ENCODE data around the gene LENG8.

Gene LENG8

GRCh38 chr19:54453921-54454780 lies 5.2 kb downstream of the LENG8 start:
- no CpG with 5 or more reads among the region's 31 CpGs for WGBS, 2 donors (ENCODE audit: extremely low coverage in 2 of 2, insufficient read length in 2 of 2, insufficient replicate concordance in 1 of 2)
- H3K79me1 ChIP-seq (ENCODE audit: low read depth, low read length), result peaks cover 41% of the 10 kb centered on the region
- H2BK120ac ChIP-seq (ENCODE audit: low read depth, low read length), result no peak overlapping the region
- H3K36me3 ChIP-seq (replicated peaks in 1 of 2; ENCODE audit: control insufficient read depth in 2 of 2, insufficient read depth in 2 of 2, low read length in 2 of 2), result peaks cover 80 to 90% of the 10 kb centered on the region in 2 donors
- no peak overlapping the region for H2BK15ac ChIP-seq (ENCODE audit: low read length)
- H3K27ac ChIP-seq (replicated peaks; ENCODE audit: low read length), result no peak overlapping the region
- H3K4me3 ChIP-seq (ENCODE audit: low read length in 2 of 2), result peak overlapping the region in 1 of 2 donors; percentile 11
- H3K9ac ChIP-seq (ENCODE audit: low read depth, low read length, poor library complexity), result no peak overlapping the region
- peaks cover 0 to 4% of the 10 kb centered on the region in 2 donors for H3K4me1 ChIP-seq (ENCODE audit: control insufficient read depth in 2 of 2, insufficient read depth in 1 of 2, low read depth in 1 of 2, low read length in 2 of 2)
- H2BK12ac ChIP-seq (ENCODE audit: low read length), result no peak overlapping the region
- H3K9me3 ChIP-seq (replicated peaks in 1 of 2; ENCODE audit: control insufficient read depth in 2 of 2, insufficient read depth in 1 of 2, low read depth in 1 of 2, low read length in 2 of 2), result no peaks in the 10 kb centered on the region
- H3K4ac ChIP-seq (ENCODE audit: low read length), result no peak overlapping the region
- no peak overlapping the region for H3K18ac ChIP-seq (ENCODE audit: low read length)
- no peak overlapping the region for H3K4me2 ChIP-seq (ENCODE audit: insufficient read depth, low read length, poor library complexity, severe bottlenecking)
- no peak for DNase-seq (ENCODE audit: low spot score)
- peak overlapping the region; percentile 20 for H3K23ac ChIP-seq (ENCODE audit: low read depth, low read length, poor library complexity)
- H2BK5ac ChIP-seq (ENCODE audit: low read length), result no peak overlapping the region
- H2AFZ ChIP-seq (ENCODE audit: low read length), result no peak overlapping the region
- H4K91ac ChIP-seq (ENCODE audit: low read depth, low read length, poor library complexity), result no peak overlapping the region
- H4K8ac ChIP-seq (ENCODE audit: low read depth, low read length), result no peak overlapping the region
- no peak overlapping the region for H2AK5ac ChIP-seq (ENCODE audit: low read depth, low read length)
- no peaks in the 10 kb centered on the region for H3K27me3 ChIP-seq (ENCODE audit: control insufficient read depth in 3 of 3, insufficient read depth in 3 of 3, low read depth in 1 of 3, low read length in 3 of 3)
- no peak overlapping the region for H3K14ac ChIP-seq (ENCODE audit: low read length)

- Histone ChIP-seq H3K27me3 (ENCODE audit: control insufficient read depth in 3 of 3, insufficient read depth in 3 of 3, low read depth in 1 of 3, low read length in 3 of 3) (no peaks in the 10 kb centered on the region), H3K4me2 (ENCODE audit: insufficient read depth, low read length, poor library complexity, severe bottlenecking) (no peak overlapping the region), H4K8ac (ENCODE audit: low read depth, low read length) (no peak overlapping the region), H2BK12ac (ENCODE audit: low read length) (no peak overlapping the region), H3K23ac (ENCODE audit: low read depth, low read length, poor library complexity) (peak overlapping the region; percentile 20), H3K27ac (replicated peaks; ENCODE audit: low read length) (no peak overlapping the region), H3K9me3 (replicated peaks in 1 of 2; ENCODE audit: control insufficient read depth in 2 of 2, insufficient read depth in 1 of 2, low read depth in 1 of 2, low read length in 2 of 2) (no peaks in the 10 kb centered on the region), H3K18ac (ENCODE audit: low read length) (no peak overlapping the region), H3K14ac (ENCODE audit: low read length) (no peak overlapping the region), H2BK15ac (ENCODE audit: low read length) (no peak overlapping the region), H2BK5ac (ENCODE audit: low read length) (no peak overlapping the region), H3K4ac (ENCODE audit: low read length) (no peak overlapping the region), H2AFZ (ENCODE audit: low read length) (no peak overlapping the region), H2BK120ac (ENCODE audit: low read depth, low read length) (no peak overlapping the region), H3K36me3 (replicated peaks in 1 of 2; ENCODE audit: control insufficient read depth in 2 of 2, insufficient read depth in 2 of 2, low read length in 2 of 2) (peaks cover 87 to 99% of the 10 kb centered on the region in 2 donors), H4K91ac (ENCODE audit: low read depth, low read length, poor library complexity) (no peak overlapping the region), H3K79me1 (ENCODE audit: low read depth, low read length) (peaks cover 38% of the 10 kb centered on the region), H2AK5ac (ENCODE audit: low read depth, low read length) (no peak overlapping the region), H3K9ac (ENCODE audit: low read depth, low read length, poor library complexity) (no peak overlapping the region), H3K4me3 (ENCODE audit: low read length in 2 of 2) (no peak overlapping the region), H3K4me1 (ENCODE audit: control insufficient read depth in 2 of 2, insufficient read depth in 1 of 2, low read depth in 1 of 2, low read length in 2 of 2) (peaks cover 0 to 2% of the 10 kb centered on the region in 2 donors)
- no peak for DNase-seq (ENCODE audit: low spot score)
- WGBS, 2 donors (ENCODE audit: extremely low coverage in 2 of 2, insufficient read length in 2 of 2, insufficient replicate concordance in 1 of 2), result no CpG with 5 or more reads among the region's 33 CpGs
These were observed 6.0 kb downstream of the LENG8 start for GRCh38 chr19:54454781-54455675.

GRCh38 chr19:54455786-54456422 lies 6.9 kb downstream of the LENG8 start:
- Histone ChIP-seq H3K4me2 (ENCODE audit: insufficient read depth, low read length, poor library complexity, severe bottlenecking) (no peak overlapping the region), H3K9me3 (replicated peaks in 1 of 2; ENCODE audit: control insufficient read depth in 2 of 2, insufficient read depth in 1 of 2, low read depth in 1 of 2, low read length in 2 of 2) (no peaks in the 10 kb centered on the region), H3K36me3 (replicated peaks in 1 of 2; ENCODE audit: control insufficient read depth in 2 of 2, insufficient read depth in 2 of 2, low read length in 2 of 2) (peaks cover 88 to 96% of the 10 kb centered on the region in 2 donors), H3K14ac (ENCODE audit: low read length) (no peak overlapping the region), H3K9ac (ENCODE audit: low read depth, low read length, poor library complexity) (no peak overlapping the region), H2AFZ (ENCODE audit: low read length) (no peak overlapping the region), H2BK5ac (ENCODE audit: low read length) (peak overlapping the region; percentile 13), H2BK120ac (ENCODE audit: low read depth, low read length) (no peak overlapping the region), H3K4ac (ENCODE audit: low read length) (no peak overlapping the region), H3K23ac (ENCODE audit: low read depth, low read length, poor library complexity) (no peak overlapping the region), H2AK5ac (ENCODE audit: low read depth, low read length) (no peak overlapping the region), H3K4me3 (ENCODE audit: low read length in 2 of 2) (no peak overlapping the region), H3K79me1 (ENCODE audit: low read depth, low read length) (peaks cover 37% of the 10 kb centered on the region), H3K27ac (replicated peaks; ENCODE audit: low read length) (no peak overlapping the region), H2BK12ac (ENCODE audit: low read length) (no peak overlapping the region), H3K27me3 (ENCODE audit: control insufficient read depth in 3 of 3, insufficient read depth in 3 of 3, low read depth in 1 of 3, low read length in 3 of 3) (no peaks in the 10 kb centered on the region), H4K91ac (ENCODE audit: low read depth, low read length, poor library complexity) (no peak overlapping the region), H2BK15ac (ENCODE audit: low read length) (no peak overlapping the region), H4K8ac (ENCODE audit: low read depth, low read length) (no peak overlapping the region), H3K18ac (ENCODE audit: low read length) (no peak overlapping the region), H3K4me1 (ENCODE audit: control insufficient read depth in 2 of 2, insufficient read depth in 1 of 2, low read depth in 1 of 2, low read length in 2 of 2) (no peaks in the 10 kb centered on the region)
- no CpG with 5 or more reads among the region's 40 CpGs for WGBS, 2 donors (ENCODE audit: extremely low coverage in 2 of 2, insufficient read length in 2 of 2, insufficient replicate concordance in 1 of 2)
- DNase-seq (ENCODE audit: low spot score), result no peak
